GM23338 (cell line): ENCODE data around the gene VEGFC. TPM values are rescaled to one million over a fixed set of nuclear protein-coding genes. Genes with fewer than 3 reads are reported as not detected.

Experiments used
- ATAC-seq: fragments of 200-7000 bp; cut with Tn5 transposase; 3 replicates; pipeline ENCODE4 v1.9.1; 2020
- DNase-seq: peaks from one replicate; pipeline ENCODE4 v3.0.0-alpha.2; 2015; ENCODE audit warnings: low spot score
- H2AFZ ChIP-seq: fragments of 200-600 bp; sonication (generic); 2 replicates; pipeline ENCODE4 v1.8.0; 2016; ENCODE audit warnings: antibody characterized with exemption, mild to moderate bottlenecking, moderate library complexity
- H3F3A ChIP-seq: fragments of 200-600 bp; sonication (generic); replicated peaks from 2 replicates; pipeline ENCODE4 v1.8.0; 2017; ENCODE audit warnings: antibody characterized with exemption, mixed run types, low read depth
- H3K27ac ChIP-seq: fragments of 200-600 bp; sonication (generic); 2 replicates; pipeline ENCODE4 v1.6.1; 2016; ENCODE audit warnings: low read depth
- H3K27me3 ChIP-seq: fragments of 200-600 bp; sonication (generic); 2 replicates; pipeline ENCODE4 v1.8.0; 2016; ENCODE audit warnings: mild to moderate bottlenecking, mixed run types, moderate library complexity; ENCODE audit not compliant: insufficient read depth
- H3K36me3 ChIP-seq: fragments of 200-600 bp; sonication (generic); 2 replicates; pipeline ENCODE4 v1.8.0; 2016; ENCODE audit warnings: mild to moderate bottlenecking; ENCODE audit not compliant: insufficient read depth
- H3K4me1 ChIP-seq: fragments of 200-600 bp; sonication (generic); 2 replicates; pipeline ENCODE4 v1.8.0; 2016; ENCODE audit warnings: mild to moderate bottlenecking, moderate library complexity; ENCODE audit not compliant: insufficient read depth
- H3K4me2 ChIP-seq: fragments of 200-600 bp; sonication (generic); 2 replicates; pipeline ENCODE4 v1.7.1; 2017; ENCODE audit warnings: mixed run types
- H3K4me3 ChIP-seq: fragments of 200-600 bp; sonication (generic); 2 replicates; pipeline ENCODE4 v1.6.1; 2016; ENCODE audit warnings: mixed run types
- H3K79me2 ChIP-seq: fragments of 200-600 bp; sonication (generic); replicated peaks from 2 replicates; pipeline ENCODE4 v1.8.0; 2017; ENCODE audit warnings: mild to moderate bottlenecking; ENCODE audit not compliant: insufficient read depth
- H3K9me2 ChIP-seq: fragments of 200-600 bp; sonication (generic); 2 replicates; pipeline ENCODE4 v1.8.0; 2017; ENCODE audit not compliant: insufficient read depth
- H4K20me1 ChIP-seq: fragments of 200-600 bp; sonication (generic); replicated peaks from 2 replicates; pipeline ENCODE4 v1.8.0; 2017; ENCODE audit warnings: mild to moderate bottlenecking; ENCODE audit not compliant: insufficient read depth
- H3K27ac Mint-ChIP-seq: 2 replicates; pipeline ENCODE4 v1.8.0; 2020; ENCODE audit warnings: inconsistent platforms, mild to moderate bottlenecking, moderate library complexity, mixed read lengths
- H3K27me3 Mint-ChIP-seq: 3 replicates; pipeline ENCODE4 v1.8.0; 2022; ENCODE audit warnings: low read depth, mild to moderate bottlenecking, moderate library complexity, mixed read lengths, inconsistent platforms; ENCODE audit not compliant: insufficient read depth, poor library complexity
- H3K36me3 Mint-ChIP-seq: 3 replicates; pipeline ENCODE4 v1.8.0; 2021; ENCODE audit warnings: low read depth, mild to moderate bottlenecking, inconsistent platforms, moderate library complexity, mixed read lengths
- H3K4me1 Mint-ChIP-seq: 3 replicates; pipeline ENCODE4 v1.8.0; 2020; ENCODE audit warnings: mild to moderate bottlenecking, inconsistent platforms, mixed read lengths
- H3K4me3 Mint-ChIP-seq: 3 replicates; pipeline ENCODE4 v1.8.0; 2021; ENCODE audit warnings: moderate library complexity, mild to moderate bottlenecking, inconsistent platforms, mixed read lengths
- H3K9me3 Mint-ChIP-seq: 3 replicates; pipeline ENCODE4 v1.8.0; 2020; ENCODE audit warnings: moderate library complexity, mild to moderate bottlenecking, inconsistent platforms, mixed read lengths
- CREB1 ChIP-seq: fragments of 250-450 bp; sonication (Bioruptor Pico); IDR thresholded peaks from 2 replicates; pipeline ENCODE4 v1.5.0; 2020; ENCODE audit warnings: low read depth, mild to moderate bottlenecking, moderate library complexity
- EZH2 ChIP-seq: fragments of 200-600 bp; sonication (generic); IDR thresholded peaks from one replicate; pipeline ENCODE4 v1.8.0; 2017; ENCODE audit warnings: antibody characterized with exemption, mild to moderate bottlenecking, low read depth; ENCODE audit not compliant: unreplicated experiment
- EZH2phosphoT487 ChIP-seq: fragments of 200-600 bp; sonication (generic); IDR thresholded peaks from one replicate; pipeline ENCODE4 v1.8.1; 2018; ENCODE audit warnings: antibody characterized with exemption; ENCODE audit not compliant: unreplicated experiment
- JUNB ChIP-seq: IDR thresholded peaks from one replicate; pipeline ENCODE4 v1.6.1; 2016; ENCODE audit warnings: antibody characterized with exemption; ENCODE audit not compliant: unreplicated experiment
- NANOG ChIP-seq: IDR thresholded peaks from 2 replicates; pipeline ENCODE4 v1.6.1; 2016; ENCODE audit warnings: antibody characterized with exemption, borderline replicate concordance
- POLR2AphosphoS5 ChIP-seq: IDR thresholded peaks from 2 replicates; pipeline ENCODE4 v1.6.1; 2016; ENCODE audit warnings: antibody characterized with exemption, low read depth
- STAT1 ChIP-seq: IDR thresholded peaks from one replicate; pipeline ENCODE4 v1.6.1; 2016; ENCODE audit warnings: antibody characterized with exemption; ENCODE audit not compliant: unreplicated experiment
- ZNF114 ChIP-seq: fragments of 250-450 bp; sonication (Bioruptor Pico); IDR thresholded peaks from 2 replicates; pipeline ENCODE4 v1.5.0; 2020; ENCODE audit warnings: mild to moderate bottlenecking, moderate library complexity
- ZNF331 ChIP-seq: fragments of 250-450 bp; sonication (Bioruptor Pico); IDR thresholded peaks from 2 replicates; pipeline ENCODE4 v1.5.0; 2020; ENCODE audit warnings: low read depth, mild to moderate bottlenecking, moderate library complexity
- polyA plus RNA-seq: library from polyadenylated mRNA; unstranded; fragments of >200 nt; fragmentation: Nextera tagmentation; extraction: Ambion mirVana; gene quantifications from 2 replicates; pipeline ENCODE4 v1.2.1, GENCODE V29; 2016
- total RNA-seq: library from RNA; depleted of rRNA; stranded (reverse); fragments of >200 nt; shearing (Covaris generic); gene quantifications from 2 replicates; pipeline ENCODE4 v1.2.3, GENCODE V29; 2014
- TF ChIP-seq, protein P1 (sequence below): IDR thresholded peaks from one replicate; pipeline ENCODE4 v1.6.1; 2018; ENCODE audit warnings: antibody characterized with exemption; ENCODE audit not compliant: unreplicated experiment
- TF ChIP-seq, protein P2 (sequence below): IDR thresholded peaks from 2 replicates; pipeline ENCODE4 v1.6.1; 2016; ENCODE audit warnings: antibody characterized with exemption
- TF ChIP-seq, protein P3 (sequence below): fragments of 250-450 bp; sonication (Bioruptor Pico); IDR thresholded peaks from 2 replicates; pipeline ENCODE4 v1.5.0; 2020; ENCODE audit warnings: mild to moderate bottlenecking, moderate library complexity
- TF ChIP-seq, protein P4 (sequence below), 2 experiments: fragments of 200-600 bp in 1 of 2; sonication (generic) in 1 of 2; conservative IDR thresholded peaks; 2 replicates each; pipeline versions ENCODE4 v1.5.1 to v1.6.1; 2016 to 2017; ENCODE audit warnings: antibody characterized with exemption in 2 of 2, low read depth in 2 of 2, mild to moderate bottlenecking in 2 of 2, moderate library complexity in 1 of 2

Gene VEGFC
- total and polyA plus RNA-seq, 2 experiments from 2014 or later: 0.87 to 1.1 TPM

DNA sequence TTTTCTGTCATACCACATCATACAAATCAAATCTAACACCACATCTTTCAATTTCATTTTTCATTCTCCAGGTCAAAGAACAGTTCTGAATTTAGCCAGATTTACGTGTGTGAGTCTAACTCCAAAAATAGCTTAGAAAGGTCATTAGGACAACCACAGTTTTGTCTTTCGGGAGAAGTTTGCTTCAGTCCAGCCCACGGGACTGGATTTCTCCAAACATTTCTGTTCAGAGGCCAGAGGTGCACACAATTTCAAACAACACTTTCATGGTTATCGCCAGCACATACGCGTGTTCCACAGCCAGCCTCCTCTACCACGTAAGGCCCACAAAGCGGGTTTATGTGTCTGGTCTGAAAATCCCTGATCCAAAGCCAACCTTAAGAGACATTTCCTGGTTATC is 65.9 kb downstream of the VEGFC start:
- Mint-ChIP-seq H3K4me1 (no peaks in the 10 kb centered on the region), H3K9me3 (no peaks in the 10 kb centered on the region), H3K4me3 (no peak overlapping the region), H3K27me3 (no peaks in the 10 kb centered on the region), H3K36me3 (no peaks in the 10 kb centered on the region), H3K27ac (no peak overlapping the region; the same call in 1 of the 2 replicates)
- Histone ChIP-seq H3K9me2 (no peaks in the 10 kb centered on the region), H4K20me1 (no peaks in the 10 kb centered on the region), H3K4me3 (no peak overlapping the region), H3K27me3 (no peaks in the 10 kb centered on the region), H3K79me2 (no peaks in the 10 kb centered on the region), H3K36me3 (no peaks in the 10 kb centered on the region), H3F3A (no peaks in the 10 kb centered on the region), H3K4me1 (no peaks in the 10 kb centered on the region), H3K27ac (no peak overlapping the region), H2AFZ (no peak overlapping the region), H3K4me2 (no peak overlapping the region)
- ATAC-seq (no peak), DNase-seq (no peak)
- TF ChIP-seq ZNF114 (CRISPR knock-in tag) (no peak), EZH2phosphoT487 (no peak), CREB1 (no peak), NANOG (no peak), STAT1 (no peak), POLR2AphosphoS5 (no peak), ZNF331 (CRISPR knock-in tag) (no peak), EZH2 (no peak), JUNB (no peak)
- TF ChIP-seq, protein P1, sequence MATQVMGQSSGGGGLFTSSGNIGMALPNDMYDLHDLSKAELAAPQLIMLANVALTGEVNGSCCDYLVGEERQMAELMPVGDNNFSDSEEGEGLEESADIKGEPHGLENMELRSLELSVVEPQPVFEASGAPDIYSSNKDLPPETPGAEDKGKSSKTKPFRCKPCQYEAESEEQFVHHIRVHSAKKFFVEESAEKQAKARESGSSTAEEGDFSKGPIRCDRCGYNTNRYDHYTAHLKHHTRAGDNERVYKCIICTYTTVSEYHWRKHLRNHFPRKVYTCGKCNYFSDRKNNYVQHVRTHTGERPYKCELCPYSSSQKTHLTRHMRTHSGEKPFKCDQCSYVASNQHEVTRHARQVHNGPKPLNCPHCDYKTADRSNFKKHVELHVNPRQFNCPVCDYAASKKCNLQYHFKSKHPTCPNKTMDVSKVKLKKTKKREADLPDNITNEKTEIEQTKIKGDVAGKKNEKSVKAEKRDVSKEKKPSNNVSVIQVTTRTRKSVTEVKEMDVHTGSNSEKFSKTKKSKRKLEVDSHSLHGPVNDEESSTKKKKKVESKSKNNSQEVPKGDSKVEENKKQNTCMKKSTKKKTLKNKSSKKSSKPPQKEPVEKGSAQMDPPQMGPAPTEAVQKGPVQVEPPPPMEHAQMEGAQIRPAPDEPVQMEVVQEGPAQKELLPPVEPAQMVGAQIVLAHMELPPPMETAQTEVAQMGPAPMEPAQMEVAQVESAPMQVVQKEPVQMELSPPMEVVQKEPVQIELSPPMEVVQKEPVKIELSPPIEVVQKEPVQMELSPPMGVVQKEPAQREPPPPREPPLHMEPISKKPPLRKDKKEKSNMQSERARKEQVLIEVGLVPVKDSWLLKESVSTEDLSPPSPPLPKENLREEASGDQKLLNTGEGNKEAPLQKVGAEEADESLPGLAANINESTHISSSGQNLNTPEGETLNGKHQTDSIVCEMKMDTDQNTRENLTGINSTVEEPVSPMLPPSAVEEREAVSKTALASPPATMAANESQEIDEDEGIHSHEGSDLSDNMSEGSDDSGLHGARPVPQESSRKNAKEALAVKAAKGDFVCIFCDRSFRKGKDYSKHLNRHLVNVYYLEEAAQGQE: no peak
- TF ChIP-seq, protein P2, sequence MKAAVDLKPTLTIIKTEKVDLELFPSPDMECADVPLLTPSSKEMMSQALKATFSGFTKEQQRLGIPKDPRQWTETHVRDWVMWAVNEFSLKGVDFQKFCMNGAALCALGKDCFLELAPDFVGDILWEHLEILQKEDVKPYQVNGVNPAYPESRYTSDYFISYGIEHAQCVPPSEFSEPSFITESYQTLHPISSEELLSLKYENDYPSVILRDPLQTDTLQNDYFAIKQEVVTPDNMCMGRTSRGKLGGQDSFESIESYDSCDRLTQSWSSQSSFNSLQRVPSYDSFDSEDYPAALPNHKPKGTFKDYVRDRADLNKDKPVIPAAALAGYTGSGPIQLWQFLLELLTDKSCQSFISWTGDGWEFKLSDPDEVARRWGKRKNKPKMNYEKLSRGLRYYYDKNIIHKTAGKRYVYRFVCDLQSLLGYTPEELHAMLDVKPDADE: no peak
- TF ChIP-seq, protein P3, sequence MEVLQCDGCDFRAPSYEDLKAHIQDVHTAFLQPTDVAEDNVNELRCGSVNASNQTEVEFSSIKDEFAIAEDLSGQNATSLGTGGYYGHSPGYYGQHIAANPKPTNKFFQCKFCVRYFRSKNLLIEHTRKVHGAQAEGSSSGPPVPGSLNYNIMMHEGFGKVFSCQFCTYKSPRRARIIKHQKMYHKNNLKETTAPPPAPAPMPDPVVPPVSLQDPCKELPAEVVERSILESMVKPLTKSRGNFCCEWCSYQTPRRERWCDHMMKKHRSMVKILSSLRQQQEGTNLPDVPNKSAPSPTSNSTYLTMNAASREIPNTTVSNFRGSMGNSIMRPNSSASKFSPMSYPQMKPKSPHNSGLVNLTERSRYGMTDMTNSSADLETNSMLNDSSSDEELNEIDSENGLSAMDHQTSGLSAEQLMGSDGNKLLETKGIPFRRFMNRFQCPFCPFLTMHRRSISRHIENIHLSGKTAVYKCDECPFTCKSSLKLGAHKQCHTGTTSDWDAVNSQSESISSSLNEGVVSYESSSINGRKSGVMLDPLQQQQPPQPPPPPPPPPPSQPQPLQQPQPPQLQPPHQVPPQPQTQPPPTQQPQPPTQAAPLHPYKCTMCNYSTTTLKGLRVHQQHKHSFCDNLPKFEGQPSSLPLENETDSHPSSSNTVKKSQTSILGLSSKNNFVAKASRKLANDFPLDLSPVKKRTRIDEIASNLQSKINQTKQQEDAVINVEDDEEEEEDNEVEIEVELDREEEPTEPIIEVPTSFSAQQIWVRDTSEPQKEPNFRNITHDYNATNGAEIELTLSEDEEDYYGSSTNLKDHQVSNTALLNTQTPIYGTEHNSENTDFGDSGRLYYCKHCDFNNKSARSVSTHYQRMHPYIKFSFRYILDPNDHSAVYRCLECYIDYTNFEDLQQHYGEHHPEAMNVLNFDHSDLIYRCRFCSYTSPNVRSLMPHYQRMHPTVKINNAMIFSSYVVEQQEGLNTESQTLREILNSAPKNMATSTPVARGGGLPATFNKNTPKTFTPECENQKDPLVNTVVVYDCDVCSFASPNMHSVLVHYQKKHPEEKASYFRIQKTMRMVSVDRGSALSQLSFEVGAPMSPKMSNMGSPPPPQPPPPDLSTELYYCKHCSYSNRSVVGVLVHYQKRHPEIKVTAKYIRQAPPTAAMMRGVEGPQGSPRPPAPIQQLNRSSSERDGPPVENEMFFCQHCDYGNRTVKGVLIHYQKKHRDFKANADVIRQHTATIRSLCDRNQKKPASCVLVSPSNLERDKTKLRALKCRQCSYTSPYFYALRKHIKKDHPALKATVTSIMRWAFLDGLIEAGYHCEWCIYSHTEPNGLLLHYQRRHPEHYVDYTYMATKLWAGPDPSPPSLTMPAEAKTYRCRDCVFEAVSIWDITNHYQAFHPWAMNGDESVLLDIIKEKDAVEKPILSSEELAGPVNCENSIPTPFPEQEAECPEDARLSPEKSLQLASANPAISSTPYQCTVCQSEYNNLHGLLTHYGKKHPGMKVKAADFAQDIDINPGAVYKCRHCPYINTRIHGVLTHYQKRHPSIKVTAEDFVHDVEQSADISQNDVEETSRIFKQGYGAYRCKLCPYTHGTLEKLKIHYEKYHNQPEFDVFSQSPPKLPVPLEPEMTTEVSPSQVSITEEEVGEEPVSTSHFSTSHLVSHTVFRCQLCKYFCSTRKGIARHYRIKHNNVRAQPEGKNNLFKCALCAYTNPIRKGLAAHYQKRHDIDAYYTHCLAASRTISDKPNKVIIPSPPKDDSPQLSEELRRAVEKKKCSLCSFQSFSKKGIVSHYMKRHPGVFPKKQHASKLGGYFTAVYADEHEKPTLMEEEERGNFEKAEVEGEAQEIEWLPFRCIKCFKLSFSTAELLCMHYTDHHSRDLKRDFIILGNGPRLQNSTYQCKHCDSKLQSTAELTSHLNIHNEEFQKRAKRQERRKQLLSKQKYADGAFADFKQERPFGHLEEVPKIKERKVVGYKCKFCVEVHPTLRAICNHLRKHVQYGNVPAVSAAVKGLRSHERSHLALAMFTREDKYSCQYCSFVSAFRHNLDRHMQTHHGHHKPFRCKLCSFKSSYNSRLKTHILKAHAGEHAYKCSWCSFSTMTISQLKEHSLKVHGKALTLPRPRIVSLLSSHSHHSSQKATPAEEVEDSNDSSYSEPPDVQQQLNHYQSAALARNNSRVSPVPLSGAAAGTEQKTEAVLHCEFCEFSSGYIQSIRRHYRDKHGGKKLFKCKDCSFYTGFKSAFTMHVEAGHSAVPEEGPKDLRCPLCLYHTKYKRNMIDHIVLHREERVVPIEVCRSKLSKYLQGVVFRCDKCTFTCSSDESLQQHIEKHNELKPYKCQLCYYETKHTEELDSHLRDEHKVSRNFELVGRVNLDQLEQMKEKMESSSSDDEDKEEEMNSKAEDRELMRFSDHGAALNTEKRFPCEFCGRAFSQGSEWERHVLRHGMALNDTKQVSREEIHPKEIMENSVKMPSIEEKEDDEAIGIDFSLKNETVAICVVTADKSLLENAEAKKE (CRISPR knock-in tag): no peak
- TF ChIP-seq, protein P4, sequence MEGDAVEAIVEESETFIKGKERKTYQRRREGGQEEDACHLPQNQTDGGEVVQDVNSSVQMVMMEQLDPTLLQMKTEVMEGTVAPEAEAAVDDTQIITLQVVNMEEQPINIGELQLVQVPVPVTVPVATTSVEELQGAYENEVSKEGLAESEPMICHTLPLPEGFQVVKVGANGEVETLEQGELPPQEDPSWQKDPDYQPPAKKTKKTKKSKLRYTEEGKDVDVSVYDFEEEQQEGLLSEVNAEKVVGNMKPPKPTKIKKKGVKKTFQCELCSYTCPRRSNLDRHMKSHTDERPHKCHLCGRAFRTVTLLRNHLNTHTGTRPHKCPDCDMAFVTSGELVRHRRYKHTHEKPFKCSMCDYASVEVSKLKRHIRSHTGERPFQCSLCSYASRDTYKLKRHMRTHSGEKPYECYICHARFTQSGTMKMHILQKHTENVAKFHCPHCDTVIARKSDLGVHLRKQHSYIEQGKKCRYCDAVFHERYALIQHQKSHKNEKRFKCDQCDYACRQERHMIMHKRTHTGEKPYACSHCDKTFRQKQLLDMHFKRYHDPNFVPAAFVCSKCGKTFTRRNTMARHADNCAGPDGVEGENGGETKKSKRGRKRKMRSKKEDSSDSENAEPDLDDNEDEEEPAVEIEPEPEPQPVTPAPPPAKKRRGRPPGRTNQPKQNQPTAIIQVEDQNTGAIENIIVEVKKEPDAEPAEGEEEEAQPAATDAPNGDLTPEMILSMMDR (conservative IDR thresholded peaks at IDR 0.05; ENCODE audit: low read depth in 2 of 2): no peak
